Kidney tubule cell (primary cell): ENCODE measurements around the gene ZBTB16.

ENCODE experiments used
- DNase-seq: peaks from one replicate; pipeline ENCODE4 v3.0.0-alpha.2; 2018; ENCODE audit warnings: low spot score

ZBTB16 gene

DNA sequence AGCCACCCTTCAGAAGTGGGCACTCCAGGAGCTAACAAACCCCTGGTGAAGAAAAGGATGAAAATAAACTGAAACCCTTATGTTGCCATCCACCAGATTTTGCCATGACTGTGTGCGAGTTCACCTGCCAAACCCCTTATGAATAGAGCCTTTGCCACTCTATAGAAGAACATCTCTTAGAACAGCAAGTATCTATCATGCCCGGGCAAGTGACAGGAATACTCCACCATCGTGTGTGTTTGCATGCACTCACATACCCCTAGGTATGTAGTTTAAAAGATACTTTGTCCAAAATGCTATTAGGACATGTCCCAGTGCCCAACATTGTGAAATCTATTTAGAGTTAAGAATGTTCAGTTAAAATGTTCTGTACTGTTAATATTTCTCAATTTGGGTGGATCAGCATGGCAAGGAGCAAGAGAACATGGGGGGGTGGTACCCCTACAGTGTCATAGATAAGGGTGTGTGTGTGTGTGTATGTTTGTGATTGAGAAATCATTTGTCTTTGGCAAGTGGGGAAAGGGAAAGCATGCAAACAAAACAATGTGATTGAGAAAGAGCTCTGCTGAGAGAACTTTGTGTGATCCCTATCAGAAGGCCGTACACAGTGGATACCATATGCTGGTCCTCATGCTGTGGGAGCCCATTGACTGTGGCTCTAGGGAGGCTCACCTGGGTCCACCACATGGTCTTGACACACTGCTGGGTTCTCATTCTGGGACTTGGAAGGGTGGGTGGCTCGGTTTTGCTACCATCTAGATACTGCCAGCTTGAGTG, 94.9 kb downstream of the ZBTB16 start:
- DNase-seq: no peak

DNA sequence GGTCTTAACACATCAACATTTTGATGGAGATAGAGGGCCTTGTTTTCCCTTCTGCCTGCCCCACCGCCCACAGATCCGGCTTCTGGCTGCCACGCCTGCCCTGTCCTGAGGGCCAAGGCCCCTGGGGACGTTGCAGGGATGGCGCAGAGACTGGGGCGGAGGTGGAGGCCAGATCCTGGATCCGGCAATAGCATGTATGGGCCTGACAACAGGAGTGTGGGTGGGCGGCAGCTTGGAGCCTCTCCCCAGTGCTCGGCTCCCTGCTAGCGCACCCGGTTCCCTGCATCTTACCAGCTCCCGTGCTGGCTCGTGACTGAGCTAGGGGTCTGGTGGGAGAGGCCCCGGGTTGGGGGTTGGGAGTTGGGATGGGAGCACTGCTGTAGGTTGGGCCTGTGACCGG, 95.6 kb downstream of the ZBTB16 start:
- no peak for DNase-seq

DNA sequence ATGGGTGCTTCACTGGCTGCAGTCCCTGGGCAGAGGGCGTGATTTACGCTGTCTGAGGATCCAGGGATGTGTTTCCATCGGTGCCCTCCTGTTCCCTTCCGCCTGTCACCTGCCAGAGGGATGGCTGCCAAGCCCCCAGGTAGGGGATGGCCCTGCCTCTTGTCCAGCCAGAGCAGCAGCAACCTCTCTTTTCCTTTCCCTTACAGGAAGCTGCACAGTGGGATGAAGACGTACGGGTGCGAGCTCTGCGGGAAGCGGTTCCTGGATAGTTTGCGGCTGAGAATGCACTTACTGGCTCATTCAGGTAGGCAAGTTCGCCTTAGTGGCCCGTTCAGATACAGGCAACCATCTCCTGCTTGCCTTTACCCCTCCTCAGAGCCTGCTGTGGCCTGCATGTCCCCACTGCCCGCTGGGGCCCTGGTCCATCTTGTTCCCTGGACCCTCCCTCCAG, 96.6 kb downstream of the ZBTB16 start:
- DNase-seq: no peak

DNA sequence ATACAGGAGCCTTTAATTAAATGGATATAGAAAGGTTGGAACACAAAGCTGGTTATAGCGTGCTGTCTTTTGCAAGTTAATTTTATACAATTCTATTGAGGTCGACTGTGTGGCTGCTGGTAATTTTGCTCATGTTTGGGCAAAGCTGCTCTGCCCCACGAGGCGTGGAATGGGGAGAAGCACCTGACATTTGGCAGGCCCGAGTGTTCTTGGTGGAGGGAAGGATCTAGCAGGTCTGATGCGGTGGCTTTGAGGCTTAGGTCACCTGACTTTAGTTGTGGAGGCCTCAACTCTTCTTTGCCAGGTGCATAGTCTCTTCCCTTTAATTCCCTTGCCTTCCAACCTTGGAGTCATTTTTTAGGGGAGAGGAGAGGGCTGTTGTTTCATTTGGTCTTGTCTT, 97.3 kb downstream of the ZBTB16 start:
- DNase-seq: no peak

DNA sequence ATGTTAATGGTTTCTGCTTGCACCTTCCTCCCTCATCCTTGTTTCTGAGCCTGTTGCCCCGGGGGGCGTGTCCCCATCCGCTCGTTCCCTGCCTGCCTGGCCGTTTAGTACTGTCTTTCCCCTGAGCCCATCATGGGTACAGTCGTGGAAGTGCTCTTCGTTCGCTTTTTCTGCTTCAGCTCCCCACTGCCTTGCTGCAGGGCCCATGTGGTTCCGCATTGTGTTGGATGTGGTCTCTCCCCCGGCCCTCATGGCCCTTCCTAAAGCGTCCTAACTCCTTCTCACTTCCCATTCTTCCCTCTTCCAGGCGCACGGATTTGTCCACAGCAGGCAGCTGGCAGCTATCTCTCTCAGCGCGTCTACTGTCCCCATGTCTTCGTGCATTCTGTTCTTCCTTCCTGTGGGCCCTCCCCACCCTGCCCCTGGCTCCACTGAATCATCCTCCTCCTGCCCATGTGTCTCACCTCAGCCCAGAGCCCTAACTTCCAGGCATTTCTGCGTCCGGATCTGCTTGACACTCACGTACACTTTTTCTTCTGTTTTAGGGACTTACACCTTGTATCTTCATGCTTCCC, 98.1 kb downstream of the ZBTB16 start:
- no peak for DNase-seq

DNA sequence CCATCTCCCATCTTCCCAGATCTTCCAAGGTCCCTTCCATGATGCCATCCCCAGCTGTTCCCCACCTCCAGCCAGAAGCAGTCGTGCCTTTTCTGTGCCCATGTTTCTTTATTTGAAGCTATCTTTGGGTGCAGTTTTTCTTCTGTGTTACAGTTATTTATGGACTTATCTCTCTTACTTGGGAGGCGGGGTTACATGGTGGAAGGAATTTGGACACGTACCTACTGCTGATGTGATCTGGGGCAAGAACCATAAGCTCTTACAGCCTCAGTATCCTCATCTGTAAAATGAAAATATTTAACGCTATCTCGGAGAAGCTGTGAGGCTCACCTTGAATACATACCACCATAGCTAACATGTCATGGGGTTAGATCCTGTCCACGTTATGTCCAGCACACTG, 98.9 kb downstream of the ZBTB16 start:
- DNase-seq: no peak

DNA sequence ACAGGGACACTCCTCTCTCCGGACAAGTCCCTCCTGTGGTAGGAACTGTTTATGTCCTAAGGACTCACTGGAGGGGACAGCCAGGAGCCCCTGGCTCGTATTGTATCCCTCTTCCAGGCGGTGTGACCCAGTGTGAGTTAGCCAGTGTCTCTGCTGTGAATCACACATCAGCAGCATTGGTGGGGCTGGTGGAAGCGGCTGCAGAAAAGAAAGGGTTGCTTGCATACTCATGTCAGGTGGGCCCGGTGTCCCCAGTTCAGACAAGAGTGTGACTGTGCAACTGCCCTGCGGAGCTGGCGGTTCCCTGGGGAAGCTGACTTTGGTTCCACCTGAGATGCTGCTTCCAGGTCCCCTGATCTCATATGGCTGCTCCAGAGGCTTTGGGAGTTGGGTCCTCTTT, 99.4 kb downstream of the ZBTB16 start:
- DNase-seq: no peak

DNA sequence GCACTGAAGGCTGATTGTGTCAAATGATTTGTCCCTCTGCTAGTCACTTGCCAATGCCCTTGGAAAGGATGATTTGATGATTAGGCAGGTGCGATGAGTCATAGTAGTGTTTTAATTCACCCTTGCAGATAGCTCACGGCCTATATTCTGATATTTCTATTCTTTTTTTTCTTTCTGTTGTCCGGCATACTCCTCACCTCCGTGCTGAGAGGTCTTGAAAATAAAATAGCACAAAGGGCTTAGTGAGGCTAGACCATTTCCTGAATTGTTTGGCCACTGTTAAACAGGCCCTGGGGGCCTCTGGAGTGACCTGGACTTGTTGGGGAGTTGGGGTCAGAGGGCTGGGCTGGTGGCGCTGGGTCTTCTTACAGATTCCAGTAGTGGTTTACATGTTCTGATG, 99.8 kb downstream of the ZBTB16 start:
- peak; percentile 47 for DNase-seq

DNA sequence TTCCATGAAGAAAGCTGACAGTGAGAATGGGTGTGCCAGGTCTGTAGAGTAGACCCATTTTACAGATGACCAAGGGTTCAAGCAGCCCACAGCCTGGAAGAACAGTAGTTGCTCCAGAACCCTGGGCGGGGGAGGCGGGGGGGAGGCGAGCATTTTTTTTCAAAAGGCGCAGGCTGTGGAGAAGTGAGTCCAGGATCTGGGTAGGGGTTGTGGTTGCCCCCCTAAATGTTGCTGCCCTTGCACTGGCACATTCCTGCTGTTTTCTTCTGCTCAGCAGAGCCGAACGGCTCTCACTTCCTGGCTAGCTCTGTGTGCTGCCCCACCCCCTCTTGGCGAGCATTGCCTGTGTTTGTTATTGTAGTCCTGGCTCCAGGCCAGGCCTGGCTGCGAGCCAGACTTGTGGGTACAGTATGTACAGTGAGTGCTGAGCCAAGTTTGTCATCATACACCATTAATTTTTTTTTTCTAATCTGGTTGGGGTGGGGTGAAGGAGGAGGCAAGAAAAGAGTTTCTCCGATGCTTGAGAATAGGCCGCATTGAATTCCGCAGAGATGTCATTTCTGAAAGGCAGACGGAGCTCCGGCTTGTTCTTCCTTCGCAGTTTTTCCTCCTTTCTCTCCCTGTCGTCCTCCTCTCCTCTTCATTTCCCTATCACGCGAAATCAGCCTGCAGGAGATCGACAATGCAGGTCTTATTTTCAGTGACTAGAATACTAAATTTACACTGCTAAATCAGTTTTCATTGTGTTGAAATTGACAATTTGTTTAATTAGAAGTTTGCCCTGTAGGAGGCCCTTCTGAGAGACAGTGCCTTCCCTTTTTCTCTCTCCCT, 100.5 kb downstream of the ZBTB16 start:
- DNase-seq: peak; percentile 99

DNA sequence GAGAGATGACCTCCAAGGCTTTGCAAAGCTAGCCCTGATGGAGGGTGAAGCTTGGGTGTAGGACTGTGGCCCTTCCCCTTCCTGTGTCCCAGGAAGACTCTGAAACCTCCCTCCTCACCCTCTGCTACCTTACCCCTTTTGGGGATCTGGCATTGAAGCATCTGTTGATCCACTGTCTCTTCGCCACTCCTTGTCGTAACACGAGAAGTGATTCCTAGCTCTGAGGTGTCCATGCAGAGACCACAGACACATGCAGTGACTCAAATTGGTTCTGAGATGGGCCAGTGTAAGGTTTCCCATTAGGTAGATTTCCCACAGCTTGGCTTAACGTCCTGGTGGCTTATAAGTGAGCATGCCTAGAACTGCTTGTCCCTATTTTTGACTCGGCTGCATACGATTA, 101.4 kb downstream of the ZBTB16 start:
- no peak for DNase-seq

DNA sequence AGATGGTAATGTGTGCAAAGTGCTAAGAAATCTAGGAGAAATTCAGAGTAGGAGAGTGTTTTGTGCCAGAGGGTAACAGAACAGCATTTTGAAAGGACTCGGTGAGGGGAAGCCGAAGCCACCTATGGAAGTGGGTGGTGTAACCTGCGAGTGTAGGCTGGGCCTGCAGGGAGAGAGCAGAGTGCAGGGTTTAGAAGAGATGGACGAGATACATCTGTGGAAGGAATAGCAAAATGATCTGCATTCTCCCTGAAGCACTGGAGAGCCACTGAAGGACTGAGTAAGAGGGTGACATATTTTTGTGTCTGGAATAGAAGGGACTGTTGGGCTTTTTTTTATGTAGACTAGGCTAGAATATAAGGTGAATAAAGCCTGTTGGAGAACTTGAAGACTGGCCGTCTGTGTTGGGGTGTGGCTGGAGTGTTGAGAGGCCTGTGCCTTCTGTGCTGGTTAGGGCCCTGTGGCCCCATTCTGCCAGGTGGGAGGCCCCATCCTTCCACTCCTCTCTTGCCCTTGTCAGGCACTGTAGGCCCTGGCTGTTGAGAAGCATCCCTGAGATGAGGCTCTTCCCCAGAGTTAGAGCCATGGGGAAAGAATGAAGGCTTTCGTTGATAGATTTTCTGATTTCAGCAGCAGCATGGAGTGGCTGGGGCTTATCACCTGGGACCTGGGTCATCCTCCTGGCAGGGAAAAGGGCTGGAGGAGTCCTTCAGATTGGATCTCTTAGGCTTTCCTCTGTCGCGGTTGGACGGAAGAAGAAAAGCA, 102.2 kb downstream of the ZBTB16 start:
- no peak for DNase-seq

DNA sequence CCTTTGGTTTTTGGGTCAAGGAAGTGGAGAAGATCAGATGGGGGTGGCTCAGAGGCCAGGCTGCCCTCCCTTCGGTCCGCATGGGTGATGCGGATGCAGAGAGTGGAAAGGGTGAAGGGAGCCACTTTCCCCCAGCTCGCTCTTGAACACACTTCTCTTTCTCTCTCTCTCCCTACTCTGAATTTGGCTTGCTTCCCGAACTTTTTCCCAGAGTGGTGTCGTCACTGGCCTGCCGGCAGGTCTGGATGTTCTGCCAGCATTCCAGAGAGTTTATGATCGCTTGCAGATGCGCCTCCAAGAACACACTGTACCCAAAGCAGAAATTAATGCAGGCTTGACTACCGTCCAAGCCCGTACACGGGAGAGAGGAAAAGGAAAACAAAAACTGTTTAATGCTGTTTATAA, 103.2 kb downstream of the ZBTB16 start:
- DNase-seq: peak; percentile 94

DNA sequence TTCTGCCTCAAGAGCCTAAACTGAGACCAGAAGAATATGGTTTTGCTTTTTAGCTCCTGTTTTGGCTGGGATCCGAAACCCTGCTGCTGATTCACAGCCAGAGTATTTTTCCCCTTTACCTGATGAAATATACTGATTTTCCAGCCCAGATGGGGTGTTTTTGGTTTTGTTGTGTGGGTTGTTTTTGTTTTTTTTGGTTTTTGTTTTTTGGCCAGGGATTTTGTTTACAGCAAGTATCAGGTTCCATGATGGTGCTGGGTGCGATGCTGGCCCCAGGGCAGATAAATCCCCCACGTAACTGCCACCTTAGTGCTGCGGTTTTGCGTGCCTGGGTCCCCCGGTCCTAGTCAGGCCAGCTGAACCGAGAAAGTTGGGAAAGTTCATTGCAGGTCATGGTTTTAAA, 103.7 kb downstream of the ZBTB16 start:
- DNase-seq: peak; percentile 35

DNA sequence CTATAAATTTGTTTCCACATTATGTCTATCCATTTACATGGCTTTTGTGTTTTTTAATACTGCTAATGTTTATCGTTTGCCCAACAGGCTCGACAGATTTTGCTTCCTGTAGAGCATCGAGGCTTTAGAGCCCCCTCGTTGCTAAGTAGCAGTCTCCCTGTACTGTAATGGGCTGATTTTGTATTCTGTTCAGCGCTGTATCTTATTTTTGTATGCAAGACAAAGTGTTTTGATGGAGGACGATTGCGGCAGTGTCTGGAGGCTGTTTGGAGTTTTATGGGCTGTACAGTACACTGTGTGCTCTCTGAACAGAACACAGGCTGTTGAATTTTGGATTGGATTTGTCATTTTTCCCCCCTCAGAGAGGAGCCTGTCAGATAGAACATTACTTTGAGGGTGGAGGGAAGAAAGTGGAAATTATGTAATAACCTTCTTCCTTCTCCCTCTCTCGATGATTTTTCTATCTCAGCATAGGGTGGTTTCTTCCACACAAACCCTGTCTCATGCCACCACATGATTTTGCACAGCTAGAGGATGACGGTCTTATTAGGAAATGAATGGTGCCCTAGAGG, 104.4 kb downstream of the ZBTB16 start:
- no peak for DNase-seq

DNA sequence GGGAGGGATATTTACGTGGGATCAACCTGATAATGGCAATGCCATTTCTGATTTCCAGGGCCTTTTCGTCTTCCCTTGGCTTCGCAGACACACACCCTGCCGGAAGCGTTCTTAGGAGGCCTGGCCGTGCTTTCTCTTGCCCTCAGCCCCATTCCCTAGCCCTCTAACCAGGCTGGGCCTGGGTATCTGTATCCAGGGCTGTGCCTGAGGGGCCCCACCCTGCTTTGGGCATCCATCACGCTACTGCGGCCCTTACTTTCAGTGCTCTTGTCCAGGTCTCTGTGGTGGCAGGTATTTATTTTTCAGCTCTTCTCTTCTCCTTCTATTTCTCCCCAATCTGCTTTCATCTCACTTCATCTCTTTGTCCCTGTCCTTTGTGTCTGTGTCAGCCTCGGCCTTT, 105.0 kb downstream of the ZBTB16 start:
- no peak for DNase-seq

DNA sequence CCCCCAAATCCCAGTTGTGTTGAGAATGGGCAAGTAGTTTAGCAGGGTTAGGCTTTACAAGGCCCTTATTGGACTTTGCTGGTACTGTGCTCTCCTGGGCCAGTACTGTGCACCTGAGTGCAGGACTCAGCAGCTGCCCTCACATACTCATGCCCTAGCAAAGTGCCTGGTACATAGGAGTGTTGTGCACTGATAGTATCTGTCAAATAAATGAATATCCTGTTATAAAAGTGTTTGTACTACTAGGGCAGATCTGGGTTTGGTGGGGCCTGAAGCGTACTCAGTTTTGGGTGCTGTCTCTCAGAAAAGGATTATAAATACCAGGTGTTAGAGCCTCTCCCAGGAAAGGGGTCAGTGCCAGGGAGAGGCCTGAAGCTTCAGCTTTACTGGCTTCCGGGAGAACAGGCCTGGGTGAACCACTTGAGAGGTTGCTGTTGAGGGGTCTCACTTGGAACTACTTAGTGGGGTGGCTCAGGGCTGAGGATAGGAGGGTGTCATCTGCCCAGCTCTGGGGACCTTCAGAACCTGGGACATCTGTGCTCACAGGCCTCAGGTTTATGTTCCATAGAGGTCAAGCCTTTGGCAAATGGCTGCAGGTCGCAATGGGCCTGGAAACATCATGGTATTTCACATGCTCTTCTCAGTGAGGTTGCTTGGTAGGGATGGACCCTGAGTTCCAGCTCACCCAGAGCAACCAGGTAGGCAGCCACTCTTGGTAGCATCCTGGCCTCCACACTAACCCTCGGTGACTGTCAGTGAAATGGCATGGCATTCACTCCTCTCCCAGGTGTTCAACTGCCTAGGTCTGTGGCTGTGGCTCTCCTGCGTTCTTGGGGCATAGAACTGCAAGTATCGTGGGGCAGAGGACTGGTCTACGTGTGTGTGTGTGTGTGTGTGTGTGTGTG, 106.1 kb downstream of the ZBTB16 start:
- no peak for DNase-seq

DNA sequence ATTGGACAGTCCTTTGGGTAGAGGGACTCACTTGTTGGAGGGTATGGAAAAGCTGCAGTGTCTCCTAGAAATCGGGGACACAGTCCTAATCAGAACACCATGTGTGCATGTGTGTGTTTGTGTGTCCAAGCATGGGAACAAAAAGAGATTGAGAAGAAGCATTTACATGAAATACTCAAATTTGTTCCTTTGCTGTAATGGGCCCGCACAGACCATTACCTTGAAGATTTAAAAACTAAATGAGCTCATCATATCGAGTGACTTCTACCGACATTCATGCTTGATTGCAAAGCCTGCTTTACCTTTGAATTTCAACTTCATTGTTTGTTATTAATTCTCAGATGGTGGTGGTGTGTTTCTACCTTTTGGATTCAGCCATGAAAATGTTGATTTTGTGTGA, 106.9 kb downstream of the ZBTB16 start:
- DNase-seq: no peak

DNA sequence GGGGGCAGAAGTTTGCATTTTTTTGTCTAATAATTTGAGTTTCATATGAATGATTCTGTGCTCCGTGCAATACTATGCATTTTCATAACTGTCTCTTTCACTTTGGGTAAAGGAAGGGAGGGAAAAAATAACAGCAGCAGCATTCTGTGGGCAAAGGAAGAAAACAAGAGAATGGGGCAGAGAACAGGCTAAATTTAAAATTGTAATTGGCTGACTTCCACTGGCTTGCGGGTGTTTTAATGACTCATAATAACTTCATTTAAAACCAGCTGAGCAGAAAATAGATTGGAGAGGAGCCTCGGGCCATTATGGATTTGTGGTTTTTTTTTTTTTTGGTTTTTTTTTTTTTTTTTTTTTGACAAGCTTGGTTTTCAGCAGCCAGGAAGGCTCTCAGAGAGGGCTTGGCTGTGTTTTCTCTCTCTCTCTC, 107.4 kb downstream of the ZBTB16 start:
- peak; percentile 62 for DNase-seq

DNA sequence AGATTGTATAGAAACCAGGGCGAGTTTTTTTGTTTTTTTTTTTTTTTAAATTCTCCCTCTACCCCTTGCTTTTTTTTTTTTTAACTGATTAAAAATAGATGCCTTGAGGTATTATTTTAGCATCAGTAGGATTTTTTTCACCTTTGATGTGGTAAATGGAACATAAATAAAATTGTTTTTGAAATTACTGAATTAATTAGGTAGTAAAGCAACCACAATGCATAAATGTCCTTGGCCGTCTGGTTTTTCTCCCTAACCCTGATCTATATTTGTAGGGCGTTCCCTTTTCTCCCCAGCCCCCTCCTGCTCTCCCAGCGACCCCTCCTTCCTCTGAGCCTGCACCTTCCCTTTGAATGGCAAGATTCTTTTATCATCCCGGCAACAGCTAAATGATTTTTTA, 107.8 kb downstream of the ZBTB16 start:
- DNase-seq: no peak

DNA sequence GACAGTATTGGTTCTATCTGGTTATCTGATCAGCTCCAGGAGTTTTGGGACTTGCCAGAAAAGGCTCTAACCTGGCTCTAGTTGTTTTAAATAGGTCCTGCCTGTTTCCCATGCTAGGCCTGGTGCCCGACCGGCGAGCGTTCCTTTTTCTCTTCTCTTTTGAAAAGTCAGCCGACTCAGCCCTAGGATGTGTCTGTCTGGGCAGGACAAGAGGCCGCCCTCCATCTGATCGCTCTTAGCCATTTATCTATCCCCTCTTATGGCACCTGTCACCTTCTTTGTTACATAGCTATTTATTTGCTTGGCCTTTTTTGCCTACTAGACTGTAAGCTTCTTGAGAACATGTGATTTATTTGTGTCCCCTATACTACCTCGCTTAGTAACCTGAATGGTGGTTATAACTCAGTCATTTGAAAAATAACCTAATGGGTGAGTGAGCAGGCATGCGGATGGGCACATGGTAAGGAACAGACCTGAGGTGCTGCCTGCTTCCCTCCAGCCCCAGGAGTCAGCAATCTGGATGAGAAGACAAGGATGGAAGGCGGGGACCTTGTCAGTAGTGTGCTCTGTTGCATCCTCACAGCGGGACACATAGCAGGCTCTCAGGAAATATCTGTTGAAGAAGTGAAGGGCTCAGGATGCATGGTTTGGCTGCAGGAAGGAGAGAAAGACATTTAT, 108.4 kb downstream of the ZBTB16 start:
- peak; percentile 57 for DNase-seq
